Stimulated activated naive CD8-positive, alpha-beta T cell treated with anti-CD3 and anti-CD28 coated beads, Interleukin-15, Interleukin-2, amounts not matched to agents 100 ng/mL and 50 ng/mL, for 24 hours (primary cell): Measurements from ENCODE around the gene HERC3.
"Not testable (repeated sequence)": the region's sequence is repeated elsewhere in the genome, so short reads cannot be mapped to it uniquely, and the experiment has no call there.

Experiments used
- H3K27ac Mint-ChIP-seq: one replicate; pipeline ENCODE4 v1.8.0; 2021; ENCODE audit warnings: mild to moderate bottlenecking, mixed read lengths
- H3K27me3 Mint-ChIP-seq: one replicate; pipeline ENCODE4 v1.8.0; 2021; ENCODE audit warnings: mixed read lengths
- H3K36me3 Mint-ChIP-seq: one replicate; pipeline ENCODE4 v1.8.0; 2021; ENCODE audit warnings: low read depth, mixed read lengths
- H3K4me1 Mint-ChIP-seq: one replicate; pipeline ENCODE4 v1.8.0; 2021; ENCODE audit warnings: low read depth, mixed read lengths
- H3K4me3 Mint-ChIP-seq: one replicate; pipeline ENCODE4 v1.8.0; 2021; ENCODE audit warnings: mild to moderate bottlenecking, mixed read lengths
- H3K9me3 Mint-ChIP-seq: one replicate; pipeline ENCODE4 v1.8.0; 2021; ENCODE audit warnings: mixed read lengths

HERC3 gene

GRCh38 chr4:88599298-88599697 lies 7.0 kb downstream of the HERC3 start:
- peak overlapping the region; percentile 9 for H3K4me3 Mint-ChIP-seq
- no peaks in the 10 kb centered on the region for H3K27me3 Mint-ChIP-seq
- H3K36me3 Mint-ChIP-seq = peaks cover 19% of the 10 kb centered on the region
- peaks cover 64% of the 10 kb centered on the region for H3K4me1 Mint-ChIP-seq
- H3K27ac Mint-ChIP-seq = peak overlapping the region; percentile 29
- H3K9me3 Mint-ChIP-seq = no peaks in the 10 kb centered on the region

DNA sequence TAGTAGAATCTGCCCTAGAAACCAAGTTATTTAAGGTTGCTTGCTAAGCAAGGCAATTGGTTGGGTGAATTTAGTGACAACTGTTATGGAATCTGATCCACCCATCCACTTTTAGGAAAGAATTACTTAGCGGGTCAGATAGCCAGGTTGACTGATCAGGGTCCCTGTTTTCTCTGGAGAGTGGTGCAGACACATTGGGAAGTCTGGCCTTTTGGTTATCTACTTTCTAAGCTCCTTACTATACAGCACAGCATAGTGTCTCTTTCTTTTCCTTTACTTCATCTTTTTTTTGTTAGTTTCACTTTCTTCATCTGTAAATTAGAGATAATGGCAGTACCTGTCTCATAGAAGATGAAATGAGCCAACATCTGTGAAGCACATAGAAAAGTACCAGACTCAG lies 7.4 kb downstream of the HERC3 start:
- peak overlapping the region; percentile 29 for H3K27ac Mint-ChIP-seq
- peaks cover 64% of the 10 kb centered on the region for H3K4me1 Mint-ChIP-seq
- H3K36me3 Mint-ChIP-seq = peaks cover 24% of the 10 kb centered on the region
- H3K9me3 Mint-ChIP-seq = no peaks in the 10 kb centered on the region
- H3K27me3 Mint-ChIP-seq = no peaks in the 10 kb centered on the region
- peak overlapping the region; percentile 62 for H3K4me3 Mint-ChIP-seq

DNA sequence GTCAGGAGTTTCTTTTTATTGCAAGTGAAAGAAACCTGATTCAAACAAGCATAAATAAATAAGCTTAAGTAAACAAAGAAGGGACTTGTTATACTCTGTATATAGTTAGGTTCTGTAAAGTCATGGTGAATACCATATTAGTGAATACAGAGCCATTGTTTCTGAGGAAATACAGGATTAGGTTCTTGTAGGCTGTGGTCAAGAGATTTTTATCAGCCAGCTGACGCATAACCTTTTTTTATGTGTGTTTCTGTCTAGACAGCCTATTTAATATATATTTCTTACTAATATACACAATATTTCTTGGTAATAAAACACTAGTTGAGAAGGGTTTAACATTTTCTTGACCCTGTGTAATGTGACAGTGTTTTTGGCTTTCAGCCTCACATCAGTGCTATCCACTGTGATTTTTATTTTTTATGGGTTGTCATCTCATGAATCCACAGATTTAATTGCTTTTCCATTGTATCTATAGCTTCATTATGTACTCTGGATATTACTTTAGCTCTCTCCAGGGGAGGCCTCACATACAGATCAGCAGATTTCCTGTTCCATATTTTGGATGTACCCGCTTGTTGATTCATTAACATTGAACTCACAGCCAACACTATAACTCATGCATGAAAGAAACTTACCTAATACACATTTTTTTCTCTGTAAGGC lies 8.0 kb downstream of the HERC3 start:
- H3K36me3 Mint-ChIP-seq = peaks cover 22% of the 10 kb centered on the region
- no peak overlapping the region for H3K27ac Mint-ChIP-seq

GRCh38 chr4:88604978-88605678 lies 12.8 kb downstream of the HERC3 start:
- Mint-ChIP-seq H3K4me1 (peaks cover 56% of the 10 kb centered on the region), H3K36me3 (peaks cover 39% of the 10 kb centered on the region), H3K27ac (no peak overlapping the region), H3K27me3 (no peaks in the 10 kb centered on the region), H3K4me3 (no peak overlapping the region), H3K9me3 (peaks cover 5% of the 10 kb centered on the region)

More for the DNA sequence above, 8.0 kb downstream of the HERC3 start:
- Mint-ChIP-seq H3K4me3 (no peak overlapping the region), H3K9me3 (no peaks in the 10 kb centered on the region), H3K4me1 (peaks cover 66% of the 10 kb centered on the region), H3K27me3 (no peaks in the 10 kb centered on the region)

DNA sequence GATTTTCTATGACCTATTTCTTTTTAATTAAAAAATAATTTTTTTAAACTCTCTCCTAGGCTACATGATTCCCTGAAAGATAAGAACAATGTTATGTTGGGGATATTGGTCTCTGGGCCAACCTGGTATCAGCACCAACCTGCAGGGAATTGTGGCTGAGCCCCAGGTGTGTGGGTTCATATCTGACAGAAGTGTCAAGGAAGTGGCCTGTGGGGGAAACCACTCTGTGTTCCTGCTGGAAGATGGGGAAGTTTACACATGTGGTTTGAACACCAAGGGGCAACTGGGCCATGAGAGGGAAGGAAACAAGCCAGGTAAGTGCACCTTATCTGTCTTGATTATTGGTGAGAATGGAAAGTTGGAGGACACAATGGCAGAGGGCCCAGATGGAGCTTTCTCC lies 13.5 kb downstream of the HERC3 start:
- peaks cover 58% of the 10 kb centered on the region for H3K4me1 Mint-ChIP-seq
- peaks cover 44% of the 10 kb centered on the region for H3K36me3 Mint-ChIP-seq
- H3K27ac Mint-ChIP-seq = peak overlapping the region; percentile 51
- H3K4me3 Mint-ChIP-seq = no peak overlapping the region
- H3K27me3 Mint-ChIP-seq = no peaks in the 10 kb centered on the region
- H3K9me3 Mint-ChIP-seq = peaks cover 5% of the 10 kb centered on the region

- peaks cover 61% of the 10 kb centered on the region for H3K4me1 Mint-ChIP-seq
- H3K9me3 Mint-ChIP-seq = peaks cover 5% of the 10 kb centered on the region
- H3K27ac Mint-ChIP-seq = no peak overlapping the region
- H3K36me3 Mint-ChIP-seq = peaks cover 55% of the 10 kb centered on the region
- no peaks in the 10 kb centered on the region for H3K27me3 Mint-ChIP-seq
- no peak overlapping the region for H3K4me3 Mint-ChIP-seq
Observed at GRCh38 chr4:88606832-88607231, 14.6 kb downstream of the HERC3 start.

DNA sequence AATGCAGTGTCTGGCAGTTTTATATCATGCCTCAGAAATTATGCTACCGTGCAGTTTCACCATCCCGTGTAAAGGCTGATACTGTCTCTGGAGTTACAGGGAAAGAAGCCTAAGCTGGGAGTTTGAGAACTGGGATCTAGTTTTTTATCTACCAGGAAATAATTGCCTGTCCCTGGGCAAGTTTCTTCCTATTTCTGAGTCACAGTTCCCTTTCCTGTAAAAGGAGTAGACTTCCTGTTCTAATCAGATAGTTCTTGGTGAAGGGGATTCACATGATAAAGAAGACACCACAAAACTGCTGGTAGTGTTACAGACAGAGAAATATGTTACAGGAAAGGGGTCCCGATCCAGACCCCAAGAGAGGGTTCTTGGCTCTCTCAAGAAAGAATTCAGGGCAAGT lies 17.1 kb downstream of the HERC3 start:
- peaks cover 5% of the 10 kb centered on the region for H3K9me3 Mint-ChIP-seq
- peak overlapping the region; percentile 83 for H3K27ac Mint-ChIP-seq
- H3K36me3 Mint-ChIP-seq = peaks cover 53% of the 10 kb centered on the region
- H3K27me3 Mint-ChIP-seq = no peaks in the 10 kb centered on the region
- peaks cover 85% of the 10 kb centered on the region for H3K4me1 Mint-ChIP-seq
- no peak overlapping the region for H3K4me3 Mint-ChIP-seq

GRCh38 chr4:88609794-88610193 lies 17.5 kb downstream of the HERC3 start:
- H3K27ac Mint-ChIP-seq = peak overlapping the region; percentile 83
- not testable (repeated sequence) for H3K4me3 Mint-ChIP-seq, H3K9me3 Mint-ChIP-seq, H3K27me3 Mint-ChIP-seq
- H3K36me3 Mint-ChIP-seq = peaks cover 50% of the 10 kb centered on the region
- peaks cover 85% of the 10 kb centered on the region for H3K4me1 Mint-ChIP-seq

GRCh38 chr4:88610771-88611170 lies 18.5 kb downstream of the HERC3 start:
- Mint-ChIP-seq H3K27ac (peak overlapping the region; percentile 50), H3K36me3 (peaks cover 48% of the 10 kb centered on the region)

GRCh38 chr4:88613417-88613875 lies 21.2 kb downstream of the HERC3 start:
- Mint-ChIP-seq H3K36me3 (peaks cover 28% of the 10 kb centered on the region), H3K9me3 (no peaks in the 10 kb centered on the region), H3K4me1 (peaks cover 82% of the 10 kb centered on the region), H3K27ac (peak overlapping the region; percentile 93), H3K4me3 (peak overlapping the region; percentile 79), H3K27me3 (no peaks in the 10 kb centered on the region)

More at GRCh38 chr4:88610771-88611170, 18.5 kb downstream of the HERC3 start:
- Mint-ChIP-seq H3K9me3 (peaks cover 5% of the 10 kb centered on the region), H3K4me3 (no peak overlapping the region), H3K27me3 (no peaks in the 10 kb centered on the region), H3K4me1 (peaks cover 79% of the 10 kb centered on the region)

DNA sequence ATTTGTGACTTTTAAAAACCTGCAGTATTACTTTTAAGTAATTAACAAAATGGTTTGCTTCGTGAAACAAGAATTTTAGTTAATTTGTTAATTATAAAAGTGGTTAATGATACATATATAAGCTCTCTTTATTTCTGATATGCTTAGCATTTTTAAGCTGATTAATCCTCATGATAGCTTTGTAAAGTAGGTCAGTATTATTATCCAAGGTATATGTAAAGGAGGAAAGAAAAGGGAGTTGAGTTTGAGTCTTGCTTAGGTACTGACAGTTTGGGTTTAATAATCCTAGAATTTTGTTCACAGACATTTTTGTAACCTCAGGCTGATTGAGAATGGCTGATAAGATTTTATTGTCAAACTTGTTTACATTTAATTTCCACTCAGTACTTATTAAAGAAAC lies 21.8 kb downstream of the HERC3 start:
- no peaks in the 10 kb centered on the region for H3K27me3 Mint-ChIP-seq
- peaks cover 82% of the 10 kb centered on the region for H3K4me1 Mint-ChIP-seq
- no peak overlapping the region for H3K4me3 Mint-ChIP-seq
- peaks cover 29% of the 10 kb centered on the region for H3K36me3 Mint-ChIP-seq
- H3K27ac Mint-ChIP-seq = no peak overlapping the region
- H3K9me3 Mint-ChIP-seq = no peaks in the 10 kb centered on the region

- Mint-ChIP-seq H3K9me3 (no peaks in the 10 kb centered on the region), H3K4me3 (no peak overlapping the region), H3K36me3 (peaks cover 14% of the 10 kb centered on the region), H3K27me3 (no peaks in the 10 kb centered on the region), H3K27ac (no peak overlapping the region), H3K4me1 (peaks cover 64% of the 10 kb centered on the region)
Observed at GRCh38 chr4:88616275-88617150, 24.2 kb downstream of the HERC3 start.

- peaks cover 5% of the 10 kb centered on the region for H3K9me3 Mint-ChIP-seq
- peaks cover 28% of the 10 kb centered on the region for H3K36me3 Mint-ChIP-seq
- H3K4me3 Mint-ChIP-seq = no peak overlapping the region
- no peak overlapping the region for H3K27ac Mint-ChIP-seq
- no peaks in the 10 kb centered on the region for H3K27me3 Mint-ChIP-seq
- peaks cover 49% of the 10 kb centered on the region for H3K4me1 Mint-ChIP-seq
Observed at GRCh38 chr4:88618782-88619485, 26.7 kb downstream of the HERC3 start.

GRCh38 chr4:88619971-88620370 lies 27.7 kb downstream of the HERC3 start:
- no peak overlapping the region for H3K27ac Mint-ChIP-seq
- no peak overlapping the region for H3K4me3 Mint-ChIP-seq
- no peaks in the 10 kb centered on the region for H3K27me3 Mint-ChIP-seq
- peaks cover 38% of the 10 kb centered on the region for H3K36me3 Mint-ChIP-seq
- peaks cover 39% of the 10 kb centered on the region for H3K4me1 Mint-ChIP-seq
- H3K9me3 Mint-ChIP-seq = peaks cover 5% of the 10 kb centered on the region
